Stomach (tissue), 9 donors: ENCODE results near the gene CADM2. TPM values are rescaled to one million over a fixed set of nuclear protein-coding genes. Genes with fewer than 3 reads are reported as not detected.

Source experiments
- DNase-seq, 2 donors: peaks; one replicate each; pipeline versions ENCODE4 v3.0.0 to v3.0.0-alpha.2; 2013 to 2019
- H3K27ac ChIP-seq, 5 donors: fragments of 200-600 bp in 4 of 5; sonication (generic) in 4 of 5; one replicate each; pipeline ENCODE4 v1.5.1; 2013 to 2019; ENCODE audit warnings: mild to moderate bottlenecking in 1 of 5, moderate library complexity in 1 of 5
- H3K27me3 ChIP-seq, 3 donors: fragments of 200-600 bp; sonication (generic); one replicate each; pipeline ENCODE4 v1.5.1; 2017 to 2019; ENCODE audit warnings: mixed run types in 1 of 3
- H3K36me3 ChIP-seq, 4 donors: fragments of 200-600 bp; sonication (generic); 1 replicate in 3 of 4; 2 replicates in 1 of 4; pipeline ENCODE4 v1.5.1; 2016 to 2019
- H3K4me1 ChIP-seq, 4 donors: fragments of 200-600 bp; sonication (generic); one replicate each; pipeline ENCODE4 v1.5.1; 2016 to 2019
- H3K4me3 ChIP-seq, 4 donors: fragments of 200-600 bp; sonication (generic) in 3 of 4; one replicate each; pipeline ENCODE4 v1.5.1; 2016 to 2019; ENCODE audit warnings: mild to moderate bottlenecking in 1 of 4
- H3K9me3 ChIP-seq, 4 donors: fragments of 200-600 bp; sonication (generic); one replicate each; pipeline ENCODE4 v1.5.1; 2016 to 2019
- EP300 ChIP-seq: sonication (generic); formaldehyde crosslinking; IDR thresholded peaks from one replicate; pipeline ENCODE4 v1.6.1; 2017; ENCODE audit warnings: antibody characterized with exemption
- POLR2A ChIP-seq, 4 donors: fragments of 450-650 bp; IDR thresholded peaks; one replicate each; pipeline ENCODE4 v1.6.1; 2016; ENCODE audit warnings: antibody characterized with exemption in 4 of 4, control low read depth in 2 of 4, mild to moderate bottlenecking in 1 of 4, moderate library complexity in 1 of 4
- POLR2AphosphoS5 ChIP-seq, 3 donors: sonication (generic); formaldehyde crosslinking; IDR thresholded peaks; one replicate each; pipeline ENCODE4 v1.6.1; 2016; ENCODE audit warnings: antibody characterized with exemption in 3 of 3
- WGBS, 5 donors: extraction: QIAGEN DNeasy Blood & Tissue Kit in 3 of 5; methylation state at CpG; one replicate each; pipeline versions ENCODE4 v1.1.5 to v1.1.7; 2013 to 2018; 5-methylcytosine and 5-hydroxymethylcytosine counted together
- intact Hi-C: fragments of 100-400 bp; cut with DNase I; formaldehyde crosslinking; loops from one replicate; pipeline ENCODE4 v1.15.1; 2023; ENCODE audit warnings: low total_unique reads
- polyA plus RNA-seq, 3 donors: library from polyadenylated mRNA; stranded (reverse); fragments of 200-250 nt; gene quantifications; one replicate each; pipeline ENCODE4 v1.2.3, GENCODE V29; 2013
- total RNA-seq, 5 donors: library from RNA; depleted of rRNA; stranded (reverse); fragments of >200 nt; gene quantifications; one replicate each; pipeline versions ENCODE4 v1.1.0 to v1.2.3, GENCODE V29; 2014 to 2016
- TF ChIP-seq, protein P1 (sequence below), 7 experiments: fragments of 450-650 bp in 4 of 7; fragments of 200-600 bp in 3 of 7; sonication (generic) in 3 of 7; IDR thresholded peaks; one replicate each; pipeline ENCODE4 v1.5.1; 2016 to 2019; ENCODE audit warnings: antibody characterized with exemption in 7 of 7, control low read depth in 2 of 7, mild to moderate bottlenecking in 1 of 7
- donor health status: healthy with polysubstance abuse.
- donor health status: Bipolar disorder and iron deficiency.
- donor health status: healthy.

Gene CADM2
- total and polyA plus RNA-seq, 8 donors: 0.29 to 8.1 (median 2.0) TPM; not detected in 1

DNA sequence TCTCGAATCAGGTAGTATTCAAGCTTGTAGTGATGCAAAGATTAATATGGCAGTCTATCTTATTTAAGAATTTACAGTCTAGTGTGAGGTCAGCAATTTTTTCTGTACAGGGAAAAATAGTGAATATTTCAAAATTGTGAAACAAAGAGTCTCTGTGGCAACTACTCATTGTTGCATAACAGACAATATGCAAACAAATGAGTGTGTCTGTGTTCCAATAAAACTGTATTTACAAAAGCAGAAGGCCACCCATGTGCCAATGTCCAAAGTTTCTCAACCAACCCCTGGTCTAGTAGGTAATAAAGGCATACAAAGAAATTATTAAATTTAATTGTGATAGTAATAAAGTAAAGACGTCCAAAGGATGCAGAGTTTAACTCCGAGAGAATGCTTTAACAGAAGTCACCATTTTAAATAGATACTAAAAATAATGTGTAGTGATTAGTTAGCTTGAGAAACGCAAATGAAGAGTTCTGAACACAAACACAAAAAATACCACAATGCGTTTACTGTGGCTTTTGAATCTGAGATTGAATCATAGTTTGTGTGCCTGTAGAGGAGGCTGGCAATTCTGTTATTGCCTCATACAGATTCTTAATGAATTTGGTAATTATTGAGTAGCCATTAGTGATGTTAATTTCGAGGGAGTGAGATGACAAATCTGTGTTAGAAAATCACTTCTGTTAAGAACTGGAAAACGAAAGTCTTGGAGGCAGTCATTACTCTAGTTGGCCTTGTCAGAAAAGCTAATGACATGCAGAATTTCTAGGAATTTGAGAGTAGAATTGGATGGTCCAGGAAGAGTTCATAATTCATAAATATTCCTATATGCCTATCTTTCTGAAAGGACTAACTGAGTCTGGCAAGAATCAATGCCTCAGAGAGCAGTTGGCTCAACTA is 48.7 kb downstream of the CADM2 start:
- no peaks in the 10 kb centered on the region for H3K4me1 ChIP-seq
- H3K27ac ChIP-seq: no peak overlapping the region
- no peak overlapping the region for H3K4me3 ChIP-seq
- TF ChIP-seq POLR2AphosphoS5 (IDR thresholded peaks at IDR 0.05): no peak
- TF ChIP-seq POLR2A (IDR thresholded peaks at IDR 0.05): no peak
- no peak for TF ChIP-seq EP300
- TF ChIP-seq, protein P1, sequence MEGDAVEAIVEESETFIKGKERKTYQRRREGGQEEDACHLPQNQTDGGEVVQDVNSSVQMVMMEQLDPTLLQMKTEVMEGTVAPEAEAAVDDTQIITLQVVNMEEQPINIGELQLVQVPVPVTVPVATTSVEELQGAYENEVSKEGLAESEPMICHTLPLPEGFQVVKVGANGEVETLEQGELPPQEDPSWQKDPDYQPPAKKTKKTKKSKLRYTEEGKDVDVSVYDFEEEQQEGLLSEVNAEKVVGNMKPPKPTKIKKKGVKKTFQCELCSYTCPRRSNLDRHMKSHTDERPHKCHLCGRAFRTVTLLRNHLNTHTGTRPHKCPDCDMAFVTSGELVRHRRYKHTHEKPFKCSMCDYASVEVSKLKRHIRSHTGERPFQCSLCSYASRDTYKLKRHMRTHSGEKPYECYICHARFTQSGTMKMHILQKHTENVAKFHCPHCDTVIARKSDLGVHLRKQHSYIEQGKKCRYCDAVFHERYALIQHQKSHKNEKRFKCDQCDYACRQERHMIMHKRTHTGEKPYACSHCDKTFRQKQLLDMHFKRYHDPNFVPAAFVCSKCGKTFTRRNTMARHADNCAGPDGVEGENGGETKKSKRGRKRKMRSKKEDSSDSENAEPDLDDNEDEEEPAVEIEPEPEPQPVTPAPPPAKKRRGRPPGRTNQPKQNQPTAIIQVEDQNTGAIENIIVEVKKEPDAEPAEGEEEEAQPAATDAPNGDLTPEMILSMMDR (IDR thresholded peaks at IDR 0.05): no peak
- WGBS, 5 donors: 62 to 69% (median 67%) methylated on average over 7 of the region's 7 CpGs
- no peak for DNase-seq
- no peaks in the 10 kb centered on the region for H3K27me3 ChIP-seq
- intact Hi-C loops: no loop called here
- no peaks in the 10 kb centered on the region for H3K36me3 ChIP-seq
- no peaks in the 10 kb centered on the region for H3K9me3 ChIP-seq

DNA sequence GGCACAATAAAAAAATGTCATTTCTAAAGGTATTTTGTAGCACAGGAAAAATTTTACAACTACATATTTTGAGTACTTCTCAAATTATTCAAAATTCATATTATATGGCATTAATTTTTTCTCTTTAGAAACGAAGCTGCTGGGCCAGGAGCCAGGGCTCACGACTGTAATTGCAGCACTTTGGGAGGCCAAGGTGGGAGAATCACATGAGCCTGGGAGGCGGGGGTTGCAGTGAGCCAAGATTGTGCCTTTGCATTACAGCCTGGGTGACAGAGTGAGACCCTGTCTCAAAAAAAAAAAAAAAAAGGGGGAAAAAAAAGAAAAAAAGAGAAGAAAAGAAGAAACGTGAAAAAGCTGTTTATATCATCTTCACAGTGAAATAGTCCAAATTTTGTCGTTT is 62.0 kb downstream of the CADM2 start:
- no peak for DNase-seq
- WGBS, 5 donors: 63 to 73% (median 69%) methylated on average over 5 of the region's 5 CpGs
- Histone ChIP-seq H3K4me3 (no peak overlapping the region), H3K27me3 (no peaks in the 10 kb centered on the region), H3K36me3 (no peaks in the 10 kb centered on the region), H3K4me1 (no peaks in the 10 kb centered on the region), H3K9me3 (no peaks in the 10 kb centered on the region), H3K27ac (no peak overlapping the region)
- intact Hi-C loops: no loop called here
- TF ChIP-seq, protein P1 (IDR thresholded peaks at IDR 0.05): no peak
- TF ChIP-seq POLR2A (IDR thresholded peaks at IDR 0.05) (no peak), EP300 (no peak), POLR2AphosphoS5 (IDR thresholded peaks at IDR 0.05) (no peak)

DNA sequence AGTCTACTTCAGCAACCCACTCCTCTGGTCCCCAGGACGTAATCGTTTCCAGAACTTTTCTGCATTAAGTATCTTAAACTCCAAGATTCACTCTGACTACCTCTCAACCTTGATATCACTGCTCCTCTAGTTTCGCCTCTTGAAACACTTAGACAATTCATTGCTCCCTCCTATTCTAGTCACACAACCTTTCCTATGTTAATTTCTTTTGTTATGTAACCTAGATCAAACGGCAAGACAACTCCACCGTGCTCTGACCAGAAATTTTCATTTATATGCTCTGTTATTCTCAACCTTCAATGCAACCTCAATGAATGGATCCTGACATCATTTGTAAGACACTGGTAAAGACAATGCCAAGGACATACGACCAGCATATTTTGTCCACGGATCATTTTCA is 71.3 kb downstream of the CADM2 start:
- H3K27me3 ChIP-seq: no peaks in the 10 kb centered on the region
- 67 to 80% (median 73%) methylated on average over 7 of the region's 7 CpGs for WGBS, 5 donors
- H3K4me3 ChIP-seq: no peak overlapping the region
- H3K36me3 ChIP-seq: no peaks in the 10 kb centered on the region
- TF ChIP-seq, protein P1 (IDR thresholded peaks at IDR 0.05): no peak
- no peak for TF ChIP-seq POLR2A (IDR thresholded peaks at IDR 0.05)
- no peak for TF ChIP-seq POLR2AphosphoS5 (IDR thresholded peaks at IDR 0.05)
- H3K4me1 ChIP-seq: no peaks in the 10 kb centered on the region
- H3K9me3 ChIP-seq: peaks cover 0 to 6% (median 0%) of the 10 kb centered on the region in 4 donors
- no peak for DNase-seq
- intact Hi-C loops: no loop called here
- no peak overlapping the region for H3K27ac ChIP-seq

DNA sequence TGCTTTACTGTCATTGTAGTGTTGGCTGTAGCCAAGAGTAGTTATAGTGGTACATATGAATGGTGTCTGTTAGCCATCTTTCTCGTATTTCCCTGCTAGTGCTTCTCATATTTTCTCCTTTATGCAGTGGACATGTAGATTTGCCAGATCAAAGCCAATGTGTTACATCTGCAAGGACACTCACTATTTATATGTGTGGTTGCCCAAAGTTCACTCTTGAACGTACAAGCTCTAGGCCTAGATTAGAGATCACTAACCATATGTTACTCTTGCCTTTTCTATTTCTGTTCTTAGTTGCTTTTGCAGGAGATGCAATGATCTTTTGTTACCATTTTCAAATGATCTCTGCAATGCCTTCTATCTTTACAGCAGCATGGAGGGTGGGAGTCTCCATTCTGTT is 78.4 kb downstream of the CADM2 start:
- Histone ChIP-seq H3K4me3 (no peak overlapping the region), H3K27ac (no peak overlapping the region), H3K9me3 (no peaks in the 10 kb centered on the region), H3K4me1 (no peaks in the 10 kb centered on the region), H3K27me3 (no peaks in the 10 kb centered on the region), H3K36me3 (no peaks in the 10 kb centered on the region)
- WGBS, 5 donors: 76 to 85% (median 79%) methylated on average over 2 of the region's 2 CpGs
- TF ChIP-seq EP300 (no peak), POLR2A (IDR thresholded peaks at IDR 0.05) (no peak), POLR2AphosphoS5 (IDR thresholded peaks at IDR 0.05) (no peak)
- TF ChIP-seq, protein P1 (IDR thresholded peaks at IDR 0.05): no peak
- intact Hi-C loops: no loop called here
- DNase-seq: no peak
